GM21528 (cell line): Measurements from ENCODE around the gene TBL1XR1.
"Not testable (repeated sequence)": the region's sequence is repeated elsewhere in the genome, so short reads cannot be mapped to it uniquely, and the experiment has no call there.

Experiments used
- ATAC-seq: cut with Tn5 transposase; IDR thresholded peaks from one replicate; pipeline ENCODE4 v1.9.1; 2021; ENCODE audit warnings: mild to moderate bottlenecking, moderate library complexity; ENCODE audit not compliant: unreplicated experiment, low FRiP score

Gene TBL1XR1

DNA sequence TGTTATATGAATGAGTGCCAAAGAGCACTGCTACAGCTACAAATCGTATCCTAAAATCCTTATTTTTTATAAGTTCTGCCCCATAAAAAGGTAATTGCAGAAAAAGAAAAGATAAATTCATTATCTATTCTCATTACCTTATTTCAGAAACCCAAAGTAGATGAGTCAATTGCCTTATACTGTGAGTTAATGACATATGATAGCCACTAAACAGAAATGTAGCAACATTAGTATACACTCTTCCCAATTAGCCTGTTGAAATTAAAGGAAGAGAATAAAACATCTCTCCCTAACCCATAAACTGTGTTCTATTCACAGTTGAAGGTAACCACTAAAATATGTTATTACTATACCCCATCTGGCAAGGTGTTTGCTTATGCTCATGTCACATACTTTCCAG, 11.0 kb downstream of the TBL1XR1 start:
- no peak for ATAC-seq

DNA sequence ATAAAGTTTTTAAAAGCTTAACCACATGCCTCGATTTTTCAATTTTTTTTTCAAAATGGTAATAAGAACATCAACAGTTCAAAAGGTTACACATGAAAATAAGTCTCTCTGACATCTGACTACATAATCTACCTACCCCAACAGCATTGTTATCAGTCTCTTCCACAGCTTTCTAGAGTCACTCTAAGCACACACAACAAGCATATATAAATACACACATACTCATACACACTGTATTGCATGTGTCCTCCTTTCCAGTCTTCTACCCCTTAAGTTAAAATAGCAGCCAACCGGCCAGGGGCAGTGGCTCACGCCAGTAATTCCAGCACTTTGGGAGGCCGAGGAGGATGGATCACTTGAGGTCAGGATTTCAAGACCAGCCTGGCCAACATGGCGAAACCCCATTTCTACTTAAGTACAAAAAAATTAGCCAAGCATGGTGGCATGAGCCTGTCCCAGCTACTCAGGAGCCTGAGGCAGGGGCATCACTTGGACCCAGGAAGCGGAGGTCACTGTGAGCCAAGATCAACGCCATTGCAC, 12.2 kb downstream of the TBL1XR1 start:
- no peak for ATAC-seq

DNA sequence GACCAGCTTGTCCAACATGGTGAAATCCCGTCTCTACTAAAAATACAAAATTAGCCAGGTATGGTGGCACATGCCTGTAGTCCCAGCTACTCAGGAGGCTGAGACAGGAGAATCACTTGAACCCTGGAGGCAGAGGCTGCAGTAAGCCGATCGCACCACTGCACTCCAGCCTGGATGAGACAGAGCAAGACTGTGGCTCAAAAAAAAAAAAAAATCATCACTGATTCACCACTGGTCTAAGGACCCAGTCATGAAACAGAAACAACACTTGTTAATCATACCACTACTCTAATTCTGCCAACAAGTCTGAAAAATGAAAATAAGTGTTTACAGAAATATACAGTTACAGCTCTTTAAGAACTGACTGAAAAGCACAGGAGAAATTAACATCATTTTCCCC, 12.7 kb downstream of the TBL1XR1 start:
- ATAC-seq: peak; percentile 75

DNA sequence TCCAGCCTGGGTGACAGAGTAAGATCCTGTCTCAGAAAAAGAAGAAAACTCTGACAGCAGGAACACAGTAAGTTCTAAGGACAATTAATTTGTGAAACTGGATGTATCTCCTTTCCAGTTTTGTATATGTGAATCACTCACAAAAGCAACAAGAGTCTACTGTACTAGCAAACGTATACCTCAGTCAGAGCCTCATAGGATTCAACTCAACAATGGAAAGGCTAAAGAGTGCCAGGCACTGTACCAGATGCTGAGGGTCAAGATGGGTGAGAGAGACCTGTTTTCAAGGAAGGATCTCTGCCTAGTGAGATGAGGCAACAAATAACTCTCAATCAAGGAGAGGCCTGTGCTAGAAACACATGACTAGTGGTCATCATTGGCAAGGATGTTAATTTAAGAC, 14.9 kb downstream of the TBL1XR1 start:
- no peak for ATAC-seq

DNA sequence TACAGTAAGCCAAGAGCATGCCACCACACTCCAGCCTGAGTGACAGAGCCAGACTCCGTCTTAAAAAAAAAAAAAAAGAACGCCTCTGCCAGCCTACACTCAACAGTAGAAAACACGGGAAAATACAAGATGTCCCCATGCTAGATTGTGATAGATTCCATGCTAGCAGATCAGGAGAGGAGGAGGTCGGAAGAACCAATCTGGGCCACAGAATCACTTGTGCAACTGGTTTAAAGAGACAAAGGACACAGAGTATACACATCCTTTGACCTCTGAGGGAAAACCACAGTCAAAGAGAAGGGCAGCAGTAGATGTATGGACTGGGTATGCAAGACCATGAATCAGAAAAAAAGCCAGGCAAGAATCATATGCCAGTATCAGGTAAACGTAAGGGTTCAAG, 15.9 kb downstream of the TBL1XR1 start:
- no peak for ATAC-seq

DNA sequence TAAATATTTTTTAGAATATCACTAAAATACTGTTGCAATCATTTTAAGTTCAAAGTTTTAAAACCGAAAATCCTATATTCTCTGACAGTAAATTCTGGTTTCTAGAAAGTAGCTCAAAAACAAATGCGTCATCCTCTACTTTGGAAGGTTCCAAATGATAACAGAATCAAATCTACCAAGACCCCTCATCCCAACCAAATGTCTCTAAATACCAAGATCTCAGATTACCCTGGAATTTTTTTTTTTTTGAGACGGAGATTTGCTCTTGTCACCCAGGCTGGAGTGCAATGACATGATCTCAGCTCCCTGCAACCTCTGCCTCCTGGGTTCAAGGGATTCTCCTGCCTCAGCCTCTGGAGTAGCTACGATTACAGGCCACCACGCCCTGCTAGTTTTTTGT, 16.8 kb downstream of the TBL1XR1 start:
- ATAC-seq: no peak

DNA sequence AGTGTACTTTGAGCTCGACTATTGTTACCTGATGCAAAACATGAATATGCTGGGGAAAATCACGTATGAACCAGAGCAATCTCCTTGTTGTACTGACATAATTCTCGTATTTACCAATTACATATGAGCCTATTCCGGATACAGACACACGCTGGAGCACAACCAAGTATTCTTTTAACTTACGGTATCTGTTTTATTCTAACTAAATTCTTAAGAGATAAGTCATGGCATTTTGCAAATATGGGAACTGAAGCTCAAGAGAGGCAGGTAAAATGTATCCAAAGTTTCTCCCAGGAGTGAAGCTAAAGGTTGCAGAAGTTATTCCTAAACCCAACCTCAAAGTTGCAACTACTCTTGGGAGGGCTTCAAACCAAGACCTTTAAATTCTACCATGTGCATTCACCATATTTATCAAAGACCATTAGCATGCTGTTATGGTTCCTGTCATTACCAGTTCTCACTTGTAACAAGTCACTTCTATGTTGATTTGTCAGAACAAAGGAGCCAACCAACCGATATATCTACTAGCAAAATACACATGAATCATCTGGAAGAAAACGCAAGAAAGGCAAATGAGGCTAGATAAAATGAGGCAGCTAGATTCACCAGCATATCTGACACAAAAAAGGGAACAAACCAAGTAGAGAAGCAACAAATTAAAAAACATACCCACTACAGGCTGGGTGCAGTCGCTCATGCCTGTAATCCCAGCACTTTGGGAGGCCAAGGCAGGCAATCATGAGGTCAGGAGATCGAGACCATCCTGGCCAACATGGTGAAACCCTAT, 17.8 kb downstream of the TBL1XR1 start:
- no peak for ATAC-seq

DNA sequence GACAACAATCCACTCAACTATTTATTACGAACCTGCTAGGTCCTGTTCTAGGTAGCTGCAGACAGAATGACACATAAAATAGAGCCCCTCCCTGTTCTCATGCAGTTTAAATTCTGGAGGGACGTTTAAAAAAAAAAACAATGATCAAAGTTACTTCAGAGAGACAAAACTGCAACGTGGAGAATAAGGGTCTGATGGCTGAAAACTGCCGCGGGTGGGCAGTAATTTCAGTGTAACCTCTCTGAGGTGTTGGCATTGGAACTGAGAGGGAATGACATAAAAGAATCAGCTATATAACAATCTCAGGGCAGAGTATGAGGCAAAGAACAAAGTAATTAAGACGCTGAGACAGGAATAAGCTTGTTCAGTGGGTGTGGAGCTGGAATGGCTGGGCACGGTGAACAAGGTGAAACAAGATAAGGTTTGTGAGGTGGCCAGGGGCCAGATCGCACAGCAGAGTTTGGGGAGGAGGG, 19.5 kb downstream of the TBL1XR1 start:
- no peak for ATAC-seq

DNA sequence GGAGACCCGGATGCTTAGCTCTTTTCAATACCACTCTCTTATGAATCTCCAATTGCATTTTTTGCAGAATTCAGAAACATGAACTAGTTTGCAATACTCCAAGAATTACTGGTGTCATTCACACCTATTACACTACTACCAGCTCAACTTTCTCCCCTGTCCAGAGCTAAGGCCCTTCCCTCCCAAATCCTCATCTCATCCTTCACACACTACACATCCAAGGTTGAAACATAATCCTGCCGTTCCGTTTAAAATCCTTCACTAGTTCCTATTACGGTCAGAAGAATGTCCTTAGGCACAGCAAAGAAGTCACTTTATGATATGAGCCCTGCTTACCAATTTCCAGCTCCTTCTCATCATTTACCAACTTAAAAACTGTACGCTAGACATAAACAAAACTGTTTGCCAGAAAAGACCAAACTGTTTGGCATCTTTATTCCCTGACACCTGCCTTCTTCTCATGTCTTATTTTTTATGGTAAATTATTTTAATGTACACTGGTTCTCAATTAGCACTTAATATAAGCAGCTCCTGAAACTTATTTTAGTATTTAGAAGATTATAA, 22.6 kb downstream of the TBL1XR1 start:
- ATAC-seq: no peak

DNA sequence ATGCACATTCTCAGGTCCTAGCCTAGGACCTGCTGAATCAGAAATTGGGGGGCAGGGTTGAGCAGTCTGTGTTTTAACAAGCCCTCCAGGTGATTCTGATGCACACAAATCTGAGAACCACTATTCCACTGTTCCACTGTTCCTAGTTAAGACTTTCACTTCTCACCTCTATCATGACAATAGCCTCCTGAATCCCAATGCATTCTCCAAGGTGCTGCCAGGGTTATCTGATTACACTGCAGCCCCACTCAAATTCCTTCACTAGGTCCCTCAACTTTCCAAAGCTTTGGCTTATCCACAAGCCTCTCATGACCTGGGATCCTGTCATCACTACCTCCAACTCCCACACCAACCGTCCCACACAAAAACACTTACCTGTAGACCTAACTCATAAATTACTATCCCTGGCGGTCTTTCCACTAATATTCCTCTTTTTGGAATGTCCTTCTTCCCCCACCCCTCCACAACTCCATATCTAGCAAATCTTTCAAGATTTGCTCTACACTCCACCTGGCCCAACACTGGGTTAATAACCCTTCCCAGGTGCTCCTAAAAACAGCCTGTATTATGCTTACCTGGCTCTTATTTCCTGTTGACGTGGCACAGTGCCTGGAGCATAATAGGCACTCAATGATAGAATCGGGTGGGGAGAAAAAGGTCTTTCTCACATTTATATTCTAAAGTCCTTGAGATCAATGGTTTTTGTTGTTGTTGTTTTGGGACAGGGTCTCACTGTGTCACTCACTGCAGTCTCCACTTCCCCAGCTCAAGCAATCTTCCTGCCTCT, 27.2 kb downstream of the TBL1XR1 start:
- ATAC-seq: no peak

DNA sequence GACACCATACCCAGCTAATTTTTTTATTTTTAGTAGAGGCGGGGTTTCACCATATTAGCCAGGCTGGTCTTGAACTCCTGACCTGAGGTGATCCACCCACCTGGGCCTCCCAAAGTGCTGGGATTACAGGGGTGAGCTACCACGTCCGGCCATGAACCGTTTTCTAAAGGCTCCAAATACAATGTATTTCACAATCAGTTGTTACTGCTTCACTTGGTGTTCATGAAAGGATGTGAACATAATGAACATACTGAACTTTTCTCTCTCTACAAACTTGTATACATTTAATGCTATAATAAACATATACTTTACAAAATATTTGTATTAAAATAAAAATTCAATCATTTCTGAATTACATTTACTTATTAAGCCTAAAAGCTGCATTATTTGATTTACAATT, 28.9 kb downstream of the TBL1XR1 start:
- ATAC-seq: no peak

DNA sequence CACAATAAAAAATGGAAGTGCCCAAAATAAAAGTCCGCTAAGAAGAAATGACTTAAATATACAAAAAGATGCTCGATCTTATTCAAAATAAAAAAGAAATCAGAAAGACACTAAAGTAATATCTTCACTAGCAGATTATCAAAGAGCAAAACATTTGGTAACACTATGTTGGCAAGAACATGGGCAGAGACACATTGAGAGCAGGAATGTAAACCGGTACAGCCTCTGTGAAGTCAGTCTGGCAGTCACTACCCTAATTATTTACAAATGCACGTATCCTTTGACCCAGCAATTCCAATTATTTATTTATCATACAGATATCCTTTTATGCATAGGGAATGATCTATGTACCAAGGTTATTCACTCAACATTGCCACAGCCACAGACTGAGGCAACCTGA, 34.5 kb downstream of the TBL1XR1 start:
- ATAC-seq: no peak

DNA sequence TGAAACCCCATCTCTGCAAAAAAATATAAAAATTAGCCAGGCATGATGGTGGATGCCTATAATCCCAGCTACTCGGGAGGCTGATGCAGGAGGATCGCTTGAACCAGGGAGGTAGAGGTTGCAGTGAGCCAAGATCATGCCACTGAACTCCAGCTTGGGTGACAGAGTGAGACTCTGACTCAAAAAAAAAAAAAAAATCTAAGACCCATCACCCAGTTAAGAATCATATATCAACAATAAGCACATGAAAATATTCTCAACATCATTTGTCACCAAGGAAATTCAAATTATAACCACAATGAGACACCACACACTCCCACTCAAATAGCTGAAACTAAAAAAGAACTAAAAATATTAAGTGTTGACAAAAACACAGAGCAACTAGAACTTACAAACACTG, 35.7 kb downstream of the TBL1XR1 start:
- not testable (repeated sequence) for ATAC-seq

DNA sequence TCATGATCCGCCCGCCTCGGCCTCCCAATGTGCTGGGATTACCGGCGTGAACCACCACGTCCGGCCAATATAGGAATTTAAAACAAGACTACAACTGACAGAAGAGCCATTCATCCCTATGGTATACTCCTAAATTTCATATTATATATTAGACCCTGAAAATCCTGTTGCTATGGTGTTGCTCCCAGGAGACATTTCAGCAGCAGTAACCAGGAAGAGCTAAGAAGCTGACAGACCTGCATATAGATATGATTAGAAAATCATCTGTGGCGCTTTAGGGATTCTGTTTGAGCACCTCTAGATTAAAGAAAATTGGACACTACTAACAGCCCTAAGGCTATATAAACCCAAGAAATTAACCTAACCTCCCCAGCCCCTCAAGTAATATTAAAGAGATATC, 38.8 kb downstream of the TBL1XR1 start:
- ATAC-seq: no peak

DNA sequence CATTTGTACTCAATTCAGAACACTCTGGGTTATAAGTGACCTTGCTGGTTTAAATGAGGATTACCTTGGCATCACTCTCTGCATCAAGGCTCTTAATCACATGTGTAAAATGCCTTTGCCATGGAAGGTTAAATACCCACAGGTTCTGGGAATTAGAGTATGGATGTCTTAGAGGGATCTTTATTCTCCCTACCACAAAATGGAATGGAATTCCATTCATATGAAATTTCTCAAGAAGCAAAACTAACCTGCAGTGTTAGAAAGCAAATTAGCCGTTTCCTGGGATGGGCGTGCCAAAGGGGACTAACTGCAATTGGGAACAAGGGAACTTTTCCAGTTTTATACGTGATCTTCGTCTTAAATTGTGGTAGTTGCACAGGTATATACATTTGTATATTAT, 39.8 kb downstream of the TBL1XR1 start:
- ATAC-seq: no peak

DNA sequence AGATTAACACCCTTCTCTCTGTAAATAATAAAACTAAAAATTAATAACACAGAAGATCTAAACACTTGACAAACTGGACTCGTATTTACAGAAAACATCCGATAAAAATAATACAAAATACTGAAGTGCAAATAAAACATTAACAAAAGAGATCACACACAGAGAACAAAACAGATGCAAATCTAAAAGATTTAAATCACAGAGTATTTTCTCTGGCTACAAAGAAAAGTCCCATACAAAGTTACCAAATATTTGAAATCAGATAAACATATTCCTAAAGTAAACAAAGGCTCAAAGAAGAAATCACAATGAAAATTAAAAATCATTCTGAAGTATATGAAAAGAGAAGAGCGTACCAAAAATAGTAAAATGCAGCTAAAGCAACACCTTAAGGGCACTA, 42.5 kb downstream of the TBL1XR1 start:
- ATAC-seq: no peak

DNA sequence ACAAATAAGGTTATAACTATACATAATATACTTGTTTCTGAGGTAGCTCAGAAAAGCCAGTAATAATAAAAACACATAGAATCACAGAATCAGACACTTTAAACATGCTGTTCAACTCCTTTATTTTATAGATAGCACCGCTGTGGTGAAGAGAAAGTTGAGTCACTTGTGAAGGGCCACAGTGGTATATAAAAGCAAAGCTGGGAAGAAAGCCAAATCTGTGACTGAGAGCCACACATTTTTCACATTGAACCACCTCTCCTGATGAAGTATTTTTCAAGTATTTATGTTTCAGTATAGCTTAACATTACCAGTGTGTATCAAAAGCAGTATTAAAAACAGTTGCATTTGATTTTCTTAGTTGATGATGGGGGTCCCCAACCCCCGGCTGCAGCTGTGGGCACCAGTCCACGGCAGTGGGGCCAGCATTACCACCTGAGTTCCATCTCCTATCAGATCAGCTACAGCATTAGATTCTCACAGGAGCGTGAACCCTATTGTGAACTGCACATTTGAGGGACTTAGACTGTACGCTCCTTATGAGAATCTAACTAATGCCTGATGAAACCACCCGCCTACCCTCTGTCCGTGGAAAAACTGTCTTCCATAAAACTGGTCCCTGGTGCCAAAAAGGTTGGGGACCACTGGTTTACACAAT, 46.2 kb downstream of the TBL1XR1 start:
- no peak for ATAC-seq

DNA sequence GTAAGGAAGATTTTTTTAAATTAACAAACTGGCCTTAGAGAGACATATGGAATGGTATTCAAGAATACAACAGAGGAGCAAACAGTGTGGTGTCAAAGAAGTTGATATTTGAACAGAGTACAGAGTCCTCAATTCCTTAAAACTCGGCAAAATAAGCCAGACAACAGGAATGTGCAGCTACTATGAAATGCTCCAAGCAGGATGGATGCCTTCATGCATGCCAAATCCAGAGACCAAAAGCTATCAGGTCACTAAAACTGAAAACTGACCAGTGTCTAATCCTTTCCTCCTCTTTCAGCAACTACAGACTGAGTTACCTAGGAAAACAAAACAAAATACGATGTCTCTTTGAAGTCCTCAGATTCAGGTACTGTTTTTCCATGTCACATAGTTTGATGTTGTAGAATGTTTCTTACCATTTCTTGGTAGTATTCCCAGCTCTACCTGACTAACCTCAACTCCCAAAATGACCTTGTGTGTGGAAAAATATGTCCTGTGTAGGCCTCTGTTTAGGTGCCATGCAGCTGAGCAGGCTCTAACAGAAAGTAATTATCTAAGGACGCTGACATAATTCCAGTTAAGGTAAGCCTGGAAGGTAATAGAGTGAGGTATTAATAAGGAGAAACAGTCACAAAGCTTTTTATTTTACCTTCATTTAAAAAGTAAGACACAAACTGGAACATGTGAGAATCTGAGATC, 46.9 kb downstream of the TBL1XR1 start:
- no peak for ATAC-seq

DNA sequence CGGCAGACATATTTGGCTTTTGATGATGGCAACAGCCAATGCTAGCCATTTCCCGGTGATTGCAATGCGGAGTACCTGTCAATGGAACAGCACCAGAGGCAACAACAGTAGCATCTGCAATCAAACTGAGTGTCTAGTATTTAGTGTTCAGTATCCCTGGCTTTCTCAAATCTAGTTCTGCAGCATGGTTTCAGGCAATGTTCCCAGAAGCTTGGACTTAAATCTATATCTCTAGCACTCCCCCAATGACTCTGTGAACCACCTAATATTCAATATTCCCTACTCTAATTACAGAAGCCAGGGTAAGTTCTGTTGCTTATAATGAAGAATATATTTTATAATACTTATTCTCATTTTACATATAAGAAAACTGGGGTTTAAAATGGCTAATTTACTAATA, 48.2 kb downstream of the TBL1XR1 start:
- no peak for ATAC-seq

DNA sequence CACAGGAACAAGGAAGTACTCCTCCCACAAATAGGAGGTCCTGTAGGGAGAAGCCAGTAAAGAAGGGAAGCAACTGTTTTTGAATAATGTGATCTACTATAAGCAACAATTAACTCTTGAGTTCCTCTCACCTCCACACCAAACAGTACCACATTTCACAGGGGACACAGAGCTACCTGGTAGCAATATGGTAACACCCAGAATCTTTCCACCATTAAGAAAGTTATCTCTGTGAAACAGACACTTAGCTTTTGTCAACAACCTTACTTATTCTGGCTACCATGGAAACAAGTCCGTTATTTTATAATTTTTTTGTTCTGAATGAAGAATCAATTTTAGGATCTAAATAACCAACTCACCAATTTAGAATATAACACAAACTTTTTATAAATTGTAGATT, 49.5 kb downstream of the TBL1XR1 start:
- no peak for ATAC-seq
